Measurements from ENCODE around the gene THUMPD3. TPM values are rescaled to one million over a fixed set of nuclear protein-coding genes. Genes with fewer than 3 reads are reported as not detected.

The THUMPD3 gene
- total and polyA plus RNA-seq, 7 donors: 15.6 to 38.5 (median 30.9) TPM

DNA sequence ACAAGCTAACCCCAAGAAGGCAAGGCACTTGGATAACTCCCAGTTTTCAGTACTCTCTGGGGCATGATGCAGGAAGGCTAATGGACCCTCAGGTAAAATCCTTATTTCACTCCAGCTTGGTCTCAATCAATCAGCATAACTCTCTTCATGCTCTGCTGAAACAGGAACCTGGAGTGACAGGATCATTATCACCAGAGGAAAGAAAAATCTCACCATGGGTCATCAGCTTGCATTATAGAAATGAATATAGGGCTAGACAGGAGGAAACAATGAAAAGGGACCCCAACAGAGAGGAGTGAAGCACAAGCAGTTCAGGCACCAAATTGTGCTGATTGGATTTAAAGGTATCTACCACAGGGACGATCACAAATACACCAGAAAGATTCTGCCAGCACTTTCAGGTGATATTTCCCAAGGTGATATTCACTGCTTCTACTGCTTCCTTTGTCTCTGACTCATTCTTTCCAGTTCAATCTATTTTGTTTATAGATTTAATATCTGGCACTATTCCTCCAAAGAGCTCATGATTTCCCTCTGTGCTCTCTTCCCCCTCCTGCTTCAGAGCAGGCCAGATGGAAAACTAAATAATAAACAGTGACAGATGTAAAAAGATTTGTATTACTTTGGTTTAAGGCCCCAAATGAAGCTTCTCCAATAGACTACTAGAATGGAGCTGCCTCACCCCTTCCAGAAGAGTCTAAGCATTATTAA is 22.9 kb upstream of the THUMPD3 start:
- Histone ChIP-seq H3K27ac (peak overlapping the region; percentile 46 to 69 (median 55)), H3K4me3 (no peak overlapping the region), H3K9me3 (no peaks in the 10 kb centered on the region), H3K27me3 (no peaks in the 10 kb centered on the region), H3K4me1 (peaks cover 0 to 18% (median 15%) of the 10 kb centered on the region in 4 donors), H3K36me3 (no peaks in the 10 kb centered on the region)
- peak in 1 of 4 donors; percentile 48 for TF ChIP-seq POLR2AphosphoS5 (IDR thresholded peaks at IDR 0.05)
- TF ChIP-seq EP300 (IDR thresholded peaks at IDR 0.05): peak in 1 of 4 donors; percentile 16
- TF ChIP-seq, protein P1, sequence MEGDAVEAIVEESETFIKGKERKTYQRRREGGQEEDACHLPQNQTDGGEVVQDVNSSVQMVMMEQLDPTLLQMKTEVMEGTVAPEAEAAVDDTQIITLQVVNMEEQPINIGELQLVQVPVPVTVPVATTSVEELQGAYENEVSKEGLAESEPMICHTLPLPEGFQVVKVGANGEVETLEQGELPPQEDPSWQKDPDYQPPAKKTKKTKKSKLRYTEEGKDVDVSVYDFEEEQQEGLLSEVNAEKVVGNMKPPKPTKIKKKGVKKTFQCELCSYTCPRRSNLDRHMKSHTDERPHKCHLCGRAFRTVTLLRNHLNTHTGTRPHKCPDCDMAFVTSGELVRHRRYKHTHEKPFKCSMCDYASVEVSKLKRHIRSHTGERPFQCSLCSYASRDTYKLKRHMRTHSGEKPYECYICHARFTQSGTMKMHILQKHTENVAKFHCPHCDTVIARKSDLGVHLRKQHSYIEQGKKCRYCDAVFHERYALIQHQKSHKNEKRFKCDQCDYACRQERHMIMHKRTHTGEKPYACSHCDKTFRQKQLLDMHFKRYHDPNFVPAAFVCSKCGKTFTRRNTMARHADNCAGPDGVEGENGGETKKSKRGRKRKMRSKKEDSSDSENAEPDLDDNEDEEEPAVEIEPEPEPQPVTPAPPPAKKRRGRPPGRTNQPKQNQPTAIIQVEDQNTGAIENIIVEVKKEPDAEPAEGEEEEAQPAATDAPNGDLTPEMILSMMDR (IDR thresholded peaks at IDR 0.05): no peak
- 44 to 61% methylated on average over 1 of the region's 1 CpG for WGBS, 2 donors
- intact Hi-C loops (cut with DNase I): no loop called here
- no peak for DNase-seq

DNA sequence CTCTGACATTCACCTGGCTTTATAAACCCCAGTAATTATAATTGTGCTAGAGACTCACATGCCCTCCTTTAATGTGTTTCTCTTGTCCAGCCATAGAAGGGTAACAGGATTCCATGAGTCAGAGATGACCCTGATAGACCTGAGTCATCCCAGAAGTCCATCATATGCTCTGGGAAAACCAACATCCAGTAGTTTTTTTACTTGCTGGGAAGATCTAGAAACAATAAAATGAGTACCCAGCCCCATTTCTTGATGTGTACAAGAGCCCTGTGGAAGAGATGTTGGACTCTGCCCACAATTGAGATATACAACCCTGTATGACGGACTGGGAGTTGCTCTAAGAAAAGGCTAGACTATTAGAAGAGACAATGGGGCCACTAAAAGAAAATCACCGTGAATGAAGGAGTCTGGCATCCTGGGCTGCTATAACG is 22.4 kb upstream of the THUMPD3 start:
- no peaks in the 10 kb centered on the region for H3K27me3 ChIP-seq
- no peak for DNase-seq
- H3K9me3 ChIP-seq: no peaks in the 10 kb centered on the region
- TF ChIP-seq EP300 (IDR thresholded peaks at IDR 0.05) (no peak), POLR2AphosphoS5 (IDR thresholded peaks at IDR 0.05) (no peak)
- TF ChIP-seq, protein P1 (IDR thresholded peaks at IDR 0.05): no peak
- intact Hi-C loops (cut with DNase I): no loop called here
- 22 to 70% methylated on average over 3 of the region's 3 CpGs for WGBS, 2 donors
- H3K4me3 ChIP-seq: no peak overlapping the region
- H3K27ac ChIP-seq: peak overlapping the region; percentile 46 to 69 (median 55)
- peaks cover 0 to 18% (median 15%) of the 10 kb centered on the region in 4 donors for H3K4me1 ChIP-seq
- no peaks in the 10 kb centered on the region for H3K36me3 ChIP-seq

DNA sequence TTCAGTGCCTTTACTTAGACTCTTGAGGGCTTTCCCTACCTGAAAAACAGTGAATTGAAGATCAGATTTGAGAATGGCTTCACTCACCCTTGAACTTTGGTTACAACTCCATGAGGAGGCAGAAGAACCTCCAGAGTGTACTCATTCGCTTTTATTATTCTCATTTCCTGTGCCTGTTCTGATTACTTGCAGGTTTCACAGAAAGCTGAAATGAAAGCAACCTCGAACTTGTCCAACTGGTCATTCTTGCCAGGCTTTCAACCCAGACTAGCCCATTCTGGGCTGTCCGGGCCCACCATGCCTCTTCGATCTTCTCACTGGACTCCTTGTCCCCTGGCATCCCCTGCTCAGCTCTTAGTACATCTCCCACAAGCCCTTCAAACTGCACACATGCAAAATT is 20.2 kb upstream of the THUMPD3 start:
- TF ChIP-seq POLR2AphosphoS5 (IDR thresholded peaks at IDR 0.05): no peak
- TF ChIP-seq, protein P1 (IDR thresholded peaks at IDR 0.05): no peak
- no peak for TF ChIP-seq EP300 (IDR thresholded peaks at IDR 0.05)
- TF ChIP-seq POLR2A (IDR thresholded peaks at IDR 0.05): no peak
- no peaks in the 10 kb centered on the region for H3K27me3 ChIP-seq
- no peaks in the 10 kb centered on the region for H3K9me3 ChIP-seq
- no peak overlapping the region for H3K4me3 ChIP-seq
- H3K27ac ChIP-seq: no peak overlapping the region
- intact Hi-C loops (cut with DNase I): no loop called here
- DNase-seq: no peak
- peaks cover 0 to 18% (median 15%) of the 10 kb centered on the region in 4 donors for H3K4me1 ChIP-seq
- no peaks in the 10 kb centered on the region for H3K36me3 ChIP-seq
- 22 to 68% methylated on average over 4 of the region's 4 CpGs for WGBS, 2 donors

DNA sequence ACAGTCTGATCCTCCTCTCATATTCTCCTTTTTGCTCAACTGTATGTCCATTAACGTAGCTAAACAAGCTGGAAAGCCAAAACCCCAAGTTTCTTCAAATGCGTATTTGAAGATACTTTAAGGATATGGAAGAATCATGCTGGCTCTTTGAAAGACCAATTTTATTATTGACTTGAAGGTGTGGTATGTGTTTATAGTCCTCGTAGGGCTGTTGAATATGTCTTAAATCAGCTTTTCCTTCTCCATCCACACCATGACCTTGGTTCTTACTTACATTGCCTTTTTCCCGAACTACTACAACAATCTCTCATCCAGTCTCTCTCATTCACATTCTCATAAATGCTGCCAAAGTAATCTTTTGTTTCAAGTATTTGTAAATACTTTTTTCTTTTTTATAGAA is 19.7 kb upstream of the THUMPD3 start:
- intact Hi-C loops (cut with DNase I): no loop called here
- H3K27me3 ChIP-seq: no peaks in the 10 kb centered on the region
- no peak overlapping the region for H3K4me3 ChIP-seq
- H3K36me3 ChIP-seq: no peaks in the 10 kb centered on the region
- H3K4me1 ChIP-seq: peaks cover 0 to 18% (median 15%) of the 10 kb centered on the region in 4 donors
- TF ChIP-seq POLR2AphosphoS5 (IDR thresholded peaks at IDR 0.05) (no peak), EP300 (IDR thresholded peaks at IDR 0.05) (no peak)
- TF ChIP-seq, protein P1 (IDR thresholded peaks at IDR 0.05): no peak
- no peaks in the 10 kb centered on the region for H3K9me3 ChIP-seq
- WGBS, 2 donors: 16 to 48% methylated on average over 4 of the region's 4 CpGs
- H3K27ac ChIP-seq: no peak overlapping the region
- DNase-seq: no peak
